Neural cell (in vitro differentiated cells): ENCODE measurements around the gene DPF1. TPM values are rescaled to one million over a fixed set of nuclear protein-coding genes. Genes with fewer than 3 reads are reported as not detected.

Experiments used
- H2AFZ ChIP-seq: fragments of 200-600, 300-800 bp; sonication (generic), shearing (Covaris generic); 2 replicates; pipeline ENCODE4 v1.6.0; 2014; ENCODE audit warnings: low read depth, mild to moderate bottlenecking, antibody characterized with exemption, low read length, moderate library complexity
- H3F3A ChIP-seq: fragments of 200-600 bp; shearing (Covaris generic); 2 replicates; pipeline ENCODE4 v1.6.1; 2016; ENCODE audit warnings: mild to moderate bottlenecking, moderate library complexity, mixed read lengths, antibody characterized with exemption, low read length; ENCODE audit not compliant: insufficient read depth, poor library complexity, severe bottlenecking
- H3K27ac ChIP-seq: fragments of 200-600, 300-800 bp; sonication (generic), shearing (Covaris generic); 2 replicates; pipeline ENCODE4 v1.5.1; 2014; ENCODE audit warnings: mild to moderate bottlenecking, low read length, moderate library complexity
- H3K27me3 ChIP-seq: fragments of 300-800, 200-600 bp; sonication (generic), shearing (Covaris generic); 2 replicates; pipeline ENCODE4 v1.6.0; 2014; ENCODE audit warnings: mild to moderate bottlenecking, low read depth, low read length, moderate library complexity; ENCODE audit not compliant: insufficient read depth
- H3K36me3 ChIP-seq: fragments of 300-800, 200-600 bp; sonication (generic), shearing (Covaris generic); 2 replicates; pipeline ENCODE4 v1.5.1; 2014; ENCODE audit warnings: mild to moderate bottlenecking, antibody characterized with exemption, low read length, moderate library complexity; ENCODE audit not compliant: insufficient read depth
- H3K4me2 ChIP-seq: fragments of 300-800, 200-600 bp; sonication (generic), shearing (Covaris generic); 2 replicates; pipeline ENCODE4 v1.6.0; 2014; ENCODE audit warnings: mild to moderate bottlenecking, low read length
- H3K4me3 ChIP-seq: fragments of 300-800, 200-600 bp; sonication (generic), shearing (Covaris generic); 2 replicates; pipeline ENCODE4 v1.5.1; 2014; ENCODE audit warnings: mild to moderate bottlenecking, low read length, moderate library complexity
- H3K79me2 ChIP-seq: fragments of 200-600 bp; shearing (Covaris generic); replicated peaks from 2 replicates; pipeline ENCODE4 v1.6.0; 2014; ENCODE audit warnings: mild to moderate bottlenecking, low read length, moderate library complexity; ENCODE audit not compliant: insufficient read depth
- H3K9ac ChIP-seq: fragments of 300-800, 200-600 bp; sonication (generic), shearing (Covaris generic); 2 replicates; pipeline ENCODE4 v1.6.1; 2016; ENCODE audit warnings: mild to moderate bottlenecking, low read length, mixed read lengths
- H3K9me2 ChIP-seq: fragments of 200-600 bp; shearing (Covaris generic); 2 replicates; pipeline ENCODE4 v1.6.1; 2016; ENCODE audit warnings: mild to moderate bottlenecking, low read length, mixed read lengths; ENCODE audit not compliant: insufficient read depth
- H3K9me3 ChIP-seq: fragments of 200-600, 300-800 bp; sonication (generic), shearing (Covaris generic); 2 replicates; pipeline ENCODE4 v1.6.1; 2016; ENCODE audit warnings: mild to moderate bottlenecking, mixed run types, low read length, moderate library complexity, mixed read lengths
- H4K20me1 ChIP-seq: fragments of 200-600 bp; shearing (Covaris generic); 2 replicates; pipeline ENCODE4 v1.6.1; 2016; ENCODE audit warnings: mild to moderate bottlenecking, mixed run types; ENCODE audit not compliant: insufficient read depth
- EP300 ChIP-seq: fragments of 450-650 bp; conservative IDR thresholded peaks from 2 replicates; pipeline ENCODE4 v1.6.1; 2014; ENCODE audit warnings: antibody characterized with exemption, mild to moderate bottlenecking, moderate library complexity; ENCODE audit not compliant: poor library complexity, severe bottlenecking
- EZH2 ChIP-seq: fragments of 200-600, 300-800 bp; shearing (Covaris generic), sonication (generic); IDR thresholded peaks from 2 replicates; pipeline ENCODE4 v1.6.1; 2014; ENCODE audit warnings: antibody characterized with exemption, low read length, borderline replicate concordance, mild to moderate bottlenecking; ENCODE audit not compliant: insufficient read depth, poor library complexity, severe bottlenecking
- MXI1 ChIP-seq: fragments of 450-650 bp; conservative IDR thresholded peaks from 2 replicates; pipeline ENCODE4 v1.6.1; 2014; ENCODE audit warnings: antibody characterized with exemption, mild to moderate bottlenecking; ENCODE audit not compliant: poor library complexity, severe bottlenecking
- POLR2AphosphoS5 ChIP-seq: IDR thresholded peaks from 2 replicates; pipeline ENCODE4 v1.6.1; 2012
- RAD21 ChIP-seq: fragments of 450-650 bp; conservative IDR thresholded peaks from 2 replicates; pipeline ENCODE4 v1.6.1; 2014; ENCODE audit warnings: antibody characterized with exemption, mild to moderate bottlenecking, moderate library complexity
- SMC3 ChIP-seq: fragments of 450-650 bp; conservative IDR thresholded peaks from 2 replicates; pipeline ENCODE4 v1.6.1; 2014; ENCODE audit warnings: antibody characterized with exemption, mild to moderate bottlenecking, moderate library complexity; ENCODE audit not compliant: poor library complexity
- TAF1 ChIP-seq: IDR thresholded peaks from 2 replicates; pipeline ENCODE4 v1.6.1; 2012; ENCODE audit warnings: low read depth
- polyA minus RNA-seq: library from RNA; depleted of rRNA, polyadenylated mRNA; stranded (reverse); fragments of >200 nt; gene quantifications from 2 replicates; pipeline ENCODE4 v1.2.3, GENCODE V29; 2014
- polyA plus RNA-seq: library from polyadenylated mRNA; depleted of rRNA; stranded (reverse); fragments of >200 nt; gene quantifications from 2 replicates; pipeline ENCODE4 v1.2.3, GENCODE V29; 2014
- TF ChIP-seq, protein P1 (sequence below): fragments of 450-650 bp; IDR thresholded peaks from 2 replicates; pipeline ENCODE4 v1.5.1; 2014; ENCODE audit warnings: antibody characterized with exemption, mild to moderate bottlenecking, moderate library complexity; ENCODE audit not compliant: poor library complexity, severe bottlenecking
- TF ChIP-seq, protein P2 (sequence below): IDR thresholded peaks from 2 replicates; pipeline ENCODE4 v1.6.1; 2012; ENCODE audit warnings: borderline replicate concordance

Gene DPF1
- polyA plus RNA-seq (118 and 132 TPM in 2 replicates), polyA minus RNA-seq (48.9 and 54.5 TPM in 2 replicates)

DNA sequence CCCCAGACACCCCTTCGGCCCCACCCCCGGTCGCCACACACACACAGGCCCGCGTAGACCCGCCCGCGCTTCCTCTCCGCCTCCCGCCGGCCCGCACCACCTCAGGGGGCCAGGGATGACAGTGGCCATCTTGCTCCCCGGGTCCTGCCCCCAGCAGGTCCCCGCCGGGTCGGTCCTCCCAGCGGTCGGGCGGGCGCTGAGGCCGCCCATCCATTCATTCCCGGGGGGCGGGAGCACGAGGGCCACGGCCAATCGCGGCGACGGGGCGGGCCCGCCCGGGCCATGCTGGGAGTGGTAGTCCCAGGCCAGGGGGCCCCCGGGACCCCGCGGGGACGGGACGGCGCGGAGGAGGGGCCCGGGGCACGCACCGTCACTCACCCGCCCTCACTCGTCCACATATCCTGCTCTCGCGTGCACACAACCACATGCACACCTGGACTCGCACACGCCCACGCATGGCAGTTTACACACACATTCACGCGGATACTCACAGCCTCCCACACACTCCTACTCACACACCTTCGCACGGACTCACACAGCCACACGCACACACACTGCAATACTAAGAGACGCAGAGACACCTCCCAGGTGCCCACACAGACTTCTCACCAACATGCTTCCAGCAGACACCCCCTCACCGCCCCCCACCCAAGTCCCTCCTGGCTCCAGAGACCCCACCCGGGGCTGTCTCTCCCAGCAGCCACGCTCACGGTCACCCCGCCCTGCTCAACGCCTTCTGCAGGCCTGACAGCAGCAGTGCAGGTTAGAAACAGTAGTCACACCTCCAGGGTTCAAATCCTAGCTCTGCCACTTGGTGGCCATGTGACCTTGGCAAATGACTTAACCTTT, at the start of gene DPF1:
Gene DPF1 (minus strand): TSS at position 209 of the 849 bp plus-strand sequence. CDS start 80 bp downstream, at position 129.
- no peaks in the 10 kb centered on the region for H4K20me1 ChIP-seq
- H3K4me3 ChIP-seq: peak within 1 kb of the TSS; percentile 80
- H3K9ac ChIP-seq: peak within 1 kb of the TSS; percentile 81
- TF ChIP-seq EZH2: no peak
- TF ChIP-seq, protein P1, sequence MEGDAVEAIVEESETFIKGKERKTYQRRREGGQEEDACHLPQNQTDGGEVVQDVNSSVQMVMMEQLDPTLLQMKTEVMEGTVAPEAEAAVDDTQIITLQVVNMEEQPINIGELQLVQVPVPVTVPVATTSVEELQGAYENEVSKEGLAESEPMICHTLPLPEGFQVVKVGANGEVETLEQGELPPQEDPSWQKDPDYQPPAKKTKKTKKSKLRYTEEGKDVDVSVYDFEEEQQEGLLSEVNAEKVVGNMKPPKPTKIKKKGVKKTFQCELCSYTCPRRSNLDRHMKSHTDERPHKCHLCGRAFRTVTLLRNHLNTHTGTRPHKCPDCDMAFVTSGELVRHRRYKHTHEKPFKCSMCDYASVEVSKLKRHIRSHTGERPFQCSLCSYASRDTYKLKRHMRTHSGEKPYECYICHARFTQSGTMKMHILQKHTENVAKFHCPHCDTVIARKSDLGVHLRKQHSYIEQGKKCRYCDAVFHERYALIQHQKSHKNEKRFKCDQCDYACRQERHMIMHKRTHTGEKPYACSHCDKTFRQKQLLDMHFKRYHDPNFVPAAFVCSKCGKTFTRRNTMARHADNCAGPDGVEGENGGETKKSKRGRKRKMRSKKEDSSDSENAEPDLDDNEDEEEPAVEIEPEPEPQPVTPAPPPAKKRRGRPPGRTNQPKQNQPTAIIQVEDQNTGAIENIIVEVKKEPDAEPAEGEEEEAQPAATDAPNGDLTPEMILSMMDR: peak; percentile 54
- TF ChIP-seq MXI1: peak; percentile 88
- no peak for TF ChIP-seq RAD21
- TF ChIP-seq, protein P2, sequence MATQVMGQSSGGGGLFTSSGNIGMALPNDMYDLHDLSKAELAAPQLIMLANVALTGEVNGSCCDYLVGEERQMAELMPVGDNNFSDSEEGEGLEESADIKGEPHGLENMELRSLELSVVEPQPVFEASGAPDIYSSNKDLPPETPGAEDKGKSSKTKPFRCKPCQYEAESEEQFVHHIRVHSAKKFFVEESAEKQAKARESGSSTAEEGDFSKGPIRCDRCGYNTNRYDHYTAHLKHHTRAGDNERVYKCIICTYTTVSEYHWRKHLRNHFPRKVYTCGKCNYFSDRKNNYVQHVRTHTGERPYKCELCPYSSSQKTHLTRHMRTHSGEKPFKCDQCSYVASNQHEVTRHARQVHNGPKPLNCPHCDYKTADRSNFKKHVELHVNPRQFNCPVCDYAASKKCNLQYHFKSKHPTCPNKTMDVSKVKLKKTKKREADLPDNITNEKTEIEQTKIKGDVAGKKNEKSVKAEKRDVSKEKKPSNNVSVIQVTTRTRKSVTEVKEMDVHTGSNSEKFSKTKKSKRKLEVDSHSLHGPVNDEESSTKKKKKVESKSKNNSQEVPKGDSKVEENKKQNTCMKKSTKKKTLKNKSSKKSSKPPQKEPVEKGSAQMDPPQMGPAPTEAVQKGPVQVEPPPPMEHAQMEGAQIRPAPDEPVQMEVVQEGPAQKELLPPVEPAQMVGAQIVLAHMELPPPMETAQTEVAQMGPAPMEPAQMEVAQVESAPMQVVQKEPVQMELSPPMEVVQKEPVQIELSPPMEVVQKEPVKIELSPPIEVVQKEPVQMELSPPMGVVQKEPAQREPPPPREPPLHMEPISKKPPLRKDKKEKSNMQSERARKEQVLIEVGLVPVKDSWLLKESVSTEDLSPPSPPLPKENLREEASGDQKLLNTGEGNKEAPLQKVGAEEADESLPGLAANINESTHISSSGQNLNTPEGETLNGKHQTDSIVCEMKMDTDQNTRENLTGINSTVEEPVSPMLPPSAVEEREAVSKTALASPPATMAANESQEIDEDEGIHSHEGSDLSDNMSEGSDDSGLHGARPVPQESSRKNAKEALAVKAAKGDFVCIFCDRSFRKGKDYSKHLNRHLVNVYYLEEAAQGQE: no peak
- peak; percentile 17 for TF ChIP-seq EP300
- TF ChIP-seq TAF1: peak; percentile 48
- TF ChIP-seq SMC3: peak; percentile 25
- TF ChIP-seq POLR2AphosphoS5: peak; percentile 73
- peak within 1 kb of the TSS; percentile 78 for H3K4me2 ChIP-seq
- H2AFZ ChIP-seq: no peak within 1 kb of the TSS
- peak within 1 kb of the TSS; percentile 52 for H3K27ac ChIP-seq
- no peaks in the 10 kb centered on the region for H3K27me3 ChIP-seq
- no peaks in the 10 kb centered on the region for H3K9me3 ChIP-seq
- H3K36me3 ChIP-seq: no peaks in the 10 kb centered on the region
- H3K9me2 ChIP-seq: no peaks in the 10 kb centered on the region
- peaks cover 53% of the 10 kb centered on the region for H3K79me2 ChIP-seq
- no peaks in the 10 kb centered on the region for H3F3A ChIP-seq

DNA sequence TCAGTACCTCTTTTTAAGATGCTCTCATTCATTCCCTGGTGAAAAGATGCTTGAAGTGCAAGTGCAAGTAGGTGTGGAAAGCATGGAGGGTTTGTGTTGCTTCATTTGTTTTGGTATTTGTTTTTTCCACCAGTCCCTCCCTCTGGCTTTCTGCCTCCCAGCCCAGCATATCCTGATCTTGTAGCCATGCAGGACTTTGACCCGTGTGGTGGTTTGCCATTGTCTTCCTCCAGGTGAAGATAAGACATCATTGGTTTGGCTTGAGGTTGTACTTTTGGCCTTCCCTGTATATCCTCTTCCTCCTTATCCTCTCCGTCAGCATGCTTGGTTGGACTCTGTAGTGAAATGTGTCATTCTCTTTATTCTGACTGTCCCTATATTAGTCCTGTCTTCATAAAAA, 49.5 kb upstream of the DPF1 start:
- H2AFZ ChIP-seq: no peak overlapping the region
- H3K27ac ChIP-seq: no peak overlapping the region
- TF ChIP-seq, protein P1: no peak
- TF ChIP-seq MXI1 (no peak), SMC3 (no peak), POLR2AphosphoS5 (no peak), TAF1 (no peak), RAD21 (no peak), EZH2 (no peak), EP300 (no peak)
- TF ChIP-seq, protein P2: no peak
- no peaks in the 10 kb centered on the region for H3F3A ChIP-seq
- no peak overlapping the region for H3K4me3 ChIP-seq
- no peak overlapping the region for H3K9ac ChIP-seq
- H4K20me1 ChIP-seq: no peaks in the 10 kb centered on the region
- no peaks in the 10 kb centered on the region for H3K36me3 ChIP-seq
- no peak overlapping the region for H3K4me2 ChIP-seq
- no peaks in the 10 kb centered on the region for H3K79me2 ChIP-seq
- H3K27me3 ChIP-seq: no peaks in the 10 kb centered on the region
- no peaks in the 10 kb centered on the region for H3K9me3 ChIP-seq
- H3K9me2 ChIP-seq: no peaks in the 10 kb centered on the region
